Measurements from ENCODE around the gene TMEM221.
A peak's percentile ranks its signal among the peaks of the same experiment; 100 is the strongest.

The TMEM221 gene

GRCh38 chr19:17457616-17458015 lies 9.1 kb upstream of the TMEM221 start:
- Histone ChIP-seq H3K4me3 (no peak overlapping the region), H3K4me2 (no peak overlapping the region), H3K27me3 (peaks cover 26 to 44% (median 38%) of the 10 kb centered on the region in 11 experiments), H3K36me3 (no peaks in the 10 kb centered on the region), H3K4me1 (peaks cover 0 to 28% (median 13%) of the 10 kb centered on the region in 10 experiments; a peak in 10 of 20 replicates), H3K9ac (0 out of 22 replicates have a peak overlapping the region, but pooled peaks of 1 of the 11 experiments have one; percentile 11), H3K9me3 (replicated peaks in 1 of 11) (peaks cover 0 to 3% (median 0%) of the 10 kb centered on the region in 11 experiments; a peak in 2 of 22 replicates), H4K20me1 (no peaks in the 10 kb centered on the region), H3K27ac (no peak overlapping the region)
- no peak for TF ChIP-seq Cebpa-rat (IDR thresholded peaks at IDR 0.05)

GRCh38 chr19:17456127-17456526 lies 7.7 kb upstream of the TMEM221 start:
- H3K4me1 ChIP-seq, result peaks cover 7 to 36% (median 23%) of the 10 kb centered on the region in 10 experiments
- H3K4me2 ChIP-seq, result 0 out of 22 replicates have a peak overlapping the region, but pooled peaks of 1 of the 11 experiments have one; percentile 3
- H3K27ac ChIP-seq, result no peak overlapping the region
- H4K20me1 ChIP-seq, result no peaks in the 10 kb centered on the region
- no peak for TF ChIP-seq Cebpa-rat (IDR thresholded peaks at IDR 0.05)
- H3K4me3 ChIP-seq, result no peak overlapping the region
- no peak overlapping the region for H3K9ac ChIP-seq
- H3K36me3 ChIP-seq, result no peaks in the 10 kb centered on the region
- H3K27me3 ChIP-seq, result peaks cover 26 to 44% (median 38%) of the 10 kb centered on the region in 11 experiments
- peaks cover 0 to 3% (median 0%) of the 10 kb centered on the region in 11 experiments; a peak in 2 of 22 replicates for H3K9me3 ChIP-seq (replicated peaks in 1 of 11)

- Histone ChIP-seq H3K4me3 (no peak overlapping the region), H3K9ac (no peak overlapping the region), H3K4me1 (peaks cover 13 to 36% (median 23%) of the 10 kb centered on the region in 10 experiments), H3K27me3 (peaks cover 26 to 44% (median 38%) of the 10 kb centered on the region in 11 experiments), H3K4me2 (0 out of 22 replicates have a peak overlapping the region, but pooled peaks of 2 of the 11 experiments have one; percentile 3 to 19), H3K36me3 (no peaks in the 10 kb centered on the region), H4K20me1 (no peaks in the 10 kb centered on the region), H3K9me3 (replicated peaks in 1 of 11) (peaks cover 0 to 3% (median 0%) of the 10 kb centered on the region in 11 experiments; a peak in 2 of 22 replicates), H3K27ac (no peak overlapping the region)
- no peak for TF ChIP-seq Cebpa-rat (IDR thresholded peaks at IDR 0.05)
Measured at GRCh38 chr19:17455308-17456123, 7.0 kb upstream of the TMEM221 start.

GRCh38 chr19:17454576-17455071 lies 6.2 kb upstream of the TMEM221 start:
- H4K20me1 ChIP-seq, result no peaks in the 10 kb centered on the region
- H3K4me1 ChIP-seq, result peaks cover 22 to 45% (median 30%) of the 10 kb centered on the region in 10 experiments
- no peak overlapping the region for H3K27ac ChIP-seq
- no peaks in the 10 kb centered on the region for H3K36me3 ChIP-seq
- peak overlapping the region in 2 of 11 experiments; percentile 18 to 25; a peak in 2 of 22 replicates for H3K4me2 ChIP-seq
- H3K9ac ChIP-seq, result peak overlapping the region in 1 of 11 experiments; percentile 26; a peak in 2 of 22 replicates
- TF ChIP-seq Cebpa-rat (IDR thresholded peaks at IDR 0.05), result no peak
- peaks cover 26 to 44% (median 38%) of the 10 kb centered on the region in 11 experiments for H3K27me3 ChIP-seq
- peaks cover 0 to 3% (median 0%) of the 10 kb centered on the region in 11 experiments; a peak in 2 of 22 replicates for H3K9me3 ChIP-seq (replicated peaks in 1 of 11)
- no peak overlapping the region for H3K4me3 ChIP-seq

GRCh38 chr19:17451820-17452219 lies 3.4 kb upstream of the TMEM221 start:
- Histone ChIP-seq H3K4me1 (peaks cover 31 to 68% (median 55%) of the 10 kb centered on the region in 10 experiments), H3K27me3 (peaks cover 26 to 33% (median 31%) of the 10 kb centered on the region in 11 experiments), H3K9me3 (replicated peaks in 1 of 11) (peaks cover 0 to 3% (median 0%) of the 10 kb centered on the region in 11 experiments; a peak in 2 of 22 replicates), H4K20me1 (no peaks in the 10 kb centered on the region), H3K4me2 (peak overlapping the region in 6 of 11 experiments; percentile 60 to 99 (median 98); a peak in 7 of 22 replicates), H3K9ac (0 out of 22 replicates have a peak overlapping the region, but pooled peaks of 1 of the 11 experiments have one; percentile 26), H3K36me3 (no peaks in the 10 kb centered on the region), H3K27ac (peak overlapping the region in 2 of 11 experiments; percentile 65 to 78; a peak in 1 of 22 replicates), H3K4me3 (no peak overlapping the region)
- TF ChIP-seq Cebpa-rat (IDR thresholded peaks at IDR 0.05), result no peak

GRCh38 chr19:17450264-17451075 lies 2.0 kb upstream of the TMEM221 start:
- peak overlapping the region in 10 of 11 experiments; percentile 27 to 78 (median 55); a peak in 20 of 22 replicates for H3K27ac ChIP-seq
- H3K4me2 ChIP-seq, result peak overlapping the region; percentile 53 to 99 (median 97)
- no peaks in the 10 kb centered on the region for H3K36me3 ChIP-seq
- H3K9me3 ChIP-seq (replicated peaks in 1 of 11), result peaks cover 0 to 3% (median 0%) of the 10 kb centered on the region in 11 experiments; a peak in 2 of 22 replicates
- no peaks in the 10 kb centered on the region for H4K20me1 ChIP-seq
- H3K4me3 ChIP-seq, result no peak overlapping the region
- peaks cover 31 to 75% (median 54%) of the 10 kb centered on the region in 10 experiments for H3K4me1 ChIP-seq
- TF ChIP-seq Cebpa-rat (IDR thresholded peaks at IDR 0.05), result no peak
- peak overlapping the region in 6 of 11 experiments; percentile 21 to 56 (median 46); a peak in 11 of 22 replicates for H3K9ac ChIP-seq
- peaks cover 13 to 20% (median 18%) of the 10 kb centered on the region in 11 experiments for H3K27me3 ChIP-seq

GRCh38 chr19:17447704-17448130 lies 751 bp downstream of the TMEM221 start:
- H3K27me3 ChIP-seq, result peaks cover 0 to 3% (median 0%) of the 10 kb centered on the region in 11 experiments; a peak in 1 of 22 replicates
- H3K36me3 ChIP-seq, result peaks cover 0 to 6% (median 0%) of the 10 kb centered on the region in 11 experiments; a peak in 2 of 22 replicates
- no peak for TF ChIP-seq Cebpa-rat (IDR thresholded peaks at IDR 0.05)
- H3K4me1 ChIP-seq, result peaks cover 31 to 58% (median 52%) of the 10 kb centered on the region in 10 experiments
- H3K27ac ChIP-seq, result peak overlapping the region in 10 of 11 experiments; percentile 41 to 78 (median 68); a peak in 20 of 22 replicates
- H3K4me3 ChIP-seq, result peak overlapping the region; percentile 57 to 77 (median 72)
- H3K9ac ChIP-seq, result peak overlapping the region; percentile 70 to 85 (median 79)
- no peaks in the 10 kb centered on the region for H3K9me3 ChIP-seq (replicated peaks in 1 of 11)
- no peaks in the 10 kb centered on the region for H4K20me1 ChIP-seq
- H3K4me2 ChIP-seq, result peak overlapping the region; percentile 83 to 99 (median 98)
